ENCODE results near the gene WDR81. TPM values are rescaled to one million over a fixed set of nuclear protein-coding genes. Genes with fewer than 3 reads are reported as not detected.
A peak's percentile ranks its signal among the peaks of the same experiment; 100 is the strongest.
"Not testable (repeated sequence)": the region's sequence is repeated elsewhere in the genome, so short reads cannot be mapped to it uniquely, and the experiment has no call there.

Gene WDR81
- total RNA-seq, 4 donors from 2014 or later: 25.7 to 40.8 (median 32.1) TPM

DNA sequence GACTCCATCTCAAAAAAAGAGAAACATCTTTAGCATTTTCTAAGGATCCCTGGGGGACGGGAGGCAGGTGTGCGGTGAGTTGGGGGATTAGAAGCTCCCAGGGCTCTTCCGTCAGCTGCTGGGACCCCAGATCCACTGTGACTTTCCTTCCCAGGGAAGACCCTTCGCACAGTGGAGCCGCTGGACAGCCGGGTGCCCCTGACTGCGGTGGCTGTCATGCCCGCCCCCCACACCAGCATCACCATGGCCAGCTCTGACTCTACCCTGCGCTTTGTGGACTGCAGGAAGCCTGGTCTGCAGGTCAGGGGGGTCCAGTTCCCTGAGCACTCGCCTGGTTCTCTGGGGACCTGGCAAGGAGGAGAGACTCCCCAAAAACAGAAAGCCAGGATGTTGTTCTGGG lies 10.9 kb downstream of the WDR81 start:
- 95% methylated on average over 9 of the region's 10 CpGs for WGBS
- intact Hi-C loops (cut with DNase I): no loop called here
- Histone ChIP-seq H3K4me1 (peaks cover 27 to 33% (median 28%) of the 10 kb centered on the region in 4 donors), H3K36me3 (peaks cover 11 to 79% (median 70%) of the 10 kb centered on the region in 4 donors), H3K9me3 (no peaks in the 10 kb centered on the region), H3K27ac (replicated peaks in 1 of 4) (no peak overlapping the region), H3K27me3 (no peaks in the 10 kb centered on the region), H3K4me3 (no peak overlapping the region)
- TF ChIP-seq, protein P1, sequence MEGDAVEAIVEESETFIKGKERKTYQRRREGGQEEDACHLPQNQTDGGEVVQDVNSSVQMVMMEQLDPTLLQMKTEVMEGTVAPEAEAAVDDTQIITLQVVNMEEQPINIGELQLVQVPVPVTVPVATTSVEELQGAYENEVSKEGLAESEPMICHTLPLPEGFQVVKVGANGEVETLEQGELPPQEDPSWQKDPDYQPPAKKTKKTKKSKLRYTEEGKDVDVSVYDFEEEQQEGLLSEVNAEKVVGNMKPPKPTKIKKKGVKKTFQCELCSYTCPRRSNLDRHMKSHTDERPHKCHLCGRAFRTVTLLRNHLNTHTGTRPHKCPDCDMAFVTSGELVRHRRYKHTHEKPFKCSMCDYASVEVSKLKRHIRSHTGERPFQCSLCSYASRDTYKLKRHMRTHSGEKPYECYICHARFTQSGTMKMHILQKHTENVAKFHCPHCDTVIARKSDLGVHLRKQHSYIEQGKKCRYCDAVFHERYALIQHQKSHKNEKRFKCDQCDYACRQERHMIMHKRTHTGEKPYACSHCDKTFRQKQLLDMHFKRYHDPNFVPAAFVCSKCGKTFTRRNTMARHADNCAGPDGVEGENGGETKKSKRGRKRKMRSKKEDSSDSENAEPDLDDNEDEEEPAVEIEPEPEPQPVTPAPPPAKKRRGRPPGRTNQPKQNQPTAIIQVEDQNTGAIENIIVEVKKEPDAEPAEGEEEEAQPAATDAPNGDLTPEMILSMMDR (IDR thresholded peaks at IDR 0.05): no peak
- TF ChIP-seq POLR2A (IDR thresholded peaks at IDR 0.05; ENCODE audit: low read depth) (no peak), EP300 (IDR thresholded peaks at IDR 0.05) (no peak), POLR2AphosphoS5 (IDR thresholded peaks at IDR 0.05) (no peak)
- no peak for DNase-seq (ENCODE audit: extremely low spot score)

DNA sequence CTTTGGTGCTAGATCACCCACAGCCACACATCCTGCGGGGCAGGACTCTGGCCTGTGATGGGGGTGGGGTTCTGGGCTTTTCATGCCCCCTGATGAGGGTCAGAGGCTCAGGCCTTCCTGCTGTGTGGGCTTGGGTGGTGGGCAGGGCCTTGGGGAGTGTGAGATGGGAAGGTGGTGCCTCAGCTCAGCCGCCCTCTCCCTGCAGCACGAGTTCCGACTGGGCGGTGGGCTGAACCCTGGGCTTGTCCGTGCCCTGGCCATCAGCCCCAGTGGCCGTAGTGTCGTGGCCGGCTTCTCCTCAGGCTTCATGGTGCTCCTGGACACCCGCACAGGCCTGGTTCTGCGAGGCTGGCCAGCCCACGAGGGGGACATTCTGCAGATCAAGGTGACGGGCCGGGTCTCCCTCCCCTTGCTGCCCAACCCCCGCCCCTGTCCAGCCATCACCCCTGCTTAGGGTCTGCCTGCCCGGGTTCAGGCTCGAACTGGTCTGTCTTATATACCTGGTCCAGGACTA lies 11.4 kb downstream of the WDR81 start:
- H3K9me3 ChIP-seq: no peaks in the 10 kb centered on the region

DNA sequence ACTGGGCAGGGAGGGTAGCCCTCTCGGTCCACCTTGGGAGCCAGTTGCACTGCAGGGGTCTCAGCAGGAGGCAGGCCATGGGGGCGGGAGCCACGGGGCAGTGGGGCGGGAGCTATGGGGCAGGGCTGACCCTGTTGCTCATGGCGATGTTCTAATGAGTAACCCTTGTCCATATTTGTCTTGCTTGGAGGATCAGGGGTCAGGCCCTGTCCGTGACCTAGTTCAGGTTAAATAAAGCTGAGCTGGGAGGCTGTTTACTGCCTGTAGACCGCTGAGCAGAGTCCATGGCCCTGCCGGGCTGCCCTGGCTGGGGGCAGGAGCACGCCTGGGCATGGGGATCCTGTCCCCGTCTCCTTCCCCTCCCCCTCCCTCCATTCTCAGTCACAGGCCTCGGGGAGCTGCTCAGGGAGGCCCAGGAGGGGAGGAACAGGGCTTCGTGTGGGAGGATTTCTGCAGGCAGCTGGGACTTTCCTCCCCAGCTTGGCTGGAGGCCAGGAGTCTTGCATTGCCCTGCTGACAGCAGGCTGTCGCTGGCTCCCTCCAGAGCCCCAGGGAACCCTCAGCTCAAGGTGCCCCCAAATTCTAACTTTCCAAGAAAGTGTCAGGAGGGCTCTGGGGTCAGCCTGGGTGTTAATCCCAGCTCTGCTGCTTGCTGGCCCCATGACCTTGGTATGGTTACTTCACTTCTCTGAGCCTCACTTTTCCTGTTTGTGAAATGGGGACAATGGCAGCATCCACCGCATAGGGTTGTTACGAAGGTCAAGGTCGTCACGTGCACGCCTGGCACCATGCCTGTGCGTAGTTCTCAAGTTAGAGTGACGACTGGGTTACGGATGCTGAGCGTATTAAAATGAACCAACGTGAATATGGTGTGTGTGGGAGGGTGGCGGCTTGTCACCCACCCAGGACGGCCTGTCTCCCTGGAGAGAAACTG lies 12.1 kb downstream of the WDR81 start:
- Histone ChIP-seq H3K27me3 (no peaks in the 10 kb centered on the region), H3K36me3 (peaks cover 11 to 67% (median 59%) of the 10 kb centered on the region in 4 donors), H3K9me3 (no peaks in the 10 kb centered on the region), H3K4me1 (peaks cover 15 to 25% (median 20%) of the 10 kb centered on the region in 4 donors), H3K4me3 (no peak overlapping the region), H3K27ac (replicated peaks in 1 of 4) (peak overlapping the region in 3 of 4 donors; percentile 6 to 19 (median 7))
- intact Hi-C loops (cut with DNase I): no loop called here
- no peak for TF ChIP-seq POLR2A (IDR thresholded peaks at IDR 0.05; ENCODE audit: low read depth)
- TF ChIP-seq EP300 (IDR thresholded peaks at IDR 0.05): no peak
- TF ChIP-seq, protein P1 (IDR thresholded peaks at IDR 0.05): no peak
- no peak for TF ChIP-seq POLR2AphosphoS5 (IDR thresholded peaks at IDR 0.05)
- DNase-seq (ENCODE audit: extremely low spot score): no peak
- WGBS: 65% methylated on average over 18 of the region's 25 CpGs

More for the DNA sequence above, 11.4 kb downstream of the WDR81 start:
- H3K4me3 ChIP-seq: no peak overlapping the region
- intact Hi-C loops (cut with DNase I): no loop called here
- peaks cover 22 to 28% (median 24%) of the 10 kb centered on the region in 4 donors for H3K4me1 ChIP-seq
- peak overlapping the region in 1 of 4 donors; percentile 19 for H3K27ac ChIP-seq (replicated peaks in 1 of 4)
- TF ChIP-seq, protein P1 (IDR thresholded peaks at IDR 0.05): no peak
- TF ChIP-seq POLR2AphosphoS5 (IDR thresholded peaks at IDR 0.05): no peak
- TF ChIP-seq POLR2A (IDR thresholded peaks at IDR 0.05; ENCODE audit: low read depth): no peak
- TF ChIP-seq EP300 (IDR thresholded peaks at IDR 0.05): no peak
- no peak for DNase-seq (ENCODE audit: extremely low spot score)
- peaks cover 11 to 74% (median 65%) of the 10 kb centered on the region in 4 donors for H3K36me3 ChIP-seq
- no peaks in the 10 kb centered on the region for H3K27me3 ChIP-seq
- 83% methylated on average over 7 of the region's 17 CpGs for WGBS

DNA sequence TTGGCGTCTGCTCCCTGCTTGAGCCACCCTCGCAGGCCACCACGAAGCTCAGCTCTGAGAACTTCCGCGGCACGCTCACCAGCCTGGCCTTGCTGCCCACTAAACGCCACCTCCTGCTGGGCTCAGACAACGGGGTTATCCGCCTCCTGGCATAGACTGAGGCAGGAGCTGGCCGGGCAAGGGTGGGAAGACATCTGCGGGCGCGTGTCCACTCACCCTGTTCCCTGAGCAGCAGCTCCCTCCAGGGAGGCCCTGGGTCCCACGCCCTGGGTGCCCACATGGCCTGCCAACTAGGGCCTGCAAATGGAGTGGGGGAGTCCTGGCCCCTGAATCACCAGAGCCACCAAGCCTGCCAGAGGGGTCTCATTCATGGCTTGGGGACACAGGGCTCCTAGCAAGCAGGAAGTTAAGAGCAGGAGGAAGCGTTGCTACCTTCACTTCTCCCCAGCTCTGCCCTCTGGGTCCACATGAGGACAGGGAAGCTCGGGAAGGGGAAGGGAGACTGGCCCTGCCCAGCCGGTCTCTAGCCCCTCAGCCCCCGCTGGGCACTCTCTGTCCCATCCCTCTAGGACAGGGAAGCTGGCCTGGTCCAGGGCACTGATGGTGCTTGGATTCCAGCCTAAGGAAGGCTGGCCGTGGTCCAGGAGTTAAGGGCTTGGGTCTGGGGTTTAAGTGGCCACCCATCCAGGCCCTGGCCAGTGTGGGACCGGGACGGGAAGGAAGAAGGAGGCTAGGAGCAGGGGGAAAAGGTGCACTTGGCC lies 13.2 kb downstream of the WDR81 start:
- Histone ChIP-seq H3K4me3 (no peak overlapping the region), H3K36me3 (peaks cover 11 to 57% (median 51%) of the 10 kb centered on the region in 4 donors), H3K27ac (replicated peaks in 1 of 4) (no peak overlapping the region), H3K9me3 (no peaks in the 10 kb centered on the region), H3K4me1 (peaks cover 19 to 25% (median 20%) of the 10 kb centered on the region in 4 donors), H3K27me3 (no peaks in the 10 kb centered on the region)
- WGBS: 82% methylated on average over 8 of the region's 21 CpGs
- no peak for DNase-seq (ENCODE audit: extremely low spot score)
- TF ChIP-seq, protein P1 (IDR thresholded peaks at IDR 0.05): no peak
- no peak for TF ChIP-seq POLR2A (IDR thresholded peaks at IDR 0.05; ENCODE audit: low read depth)
- no peak for TF ChIP-seq POLR2AphosphoS5 (IDR thresholded peaks at IDR 0.05)
- no peak for TF ChIP-seq EP300 (IDR thresholded peaks at IDR 0.05)
- intact Hi-C loops (cut with DNase I): no loop called here

DNA sequence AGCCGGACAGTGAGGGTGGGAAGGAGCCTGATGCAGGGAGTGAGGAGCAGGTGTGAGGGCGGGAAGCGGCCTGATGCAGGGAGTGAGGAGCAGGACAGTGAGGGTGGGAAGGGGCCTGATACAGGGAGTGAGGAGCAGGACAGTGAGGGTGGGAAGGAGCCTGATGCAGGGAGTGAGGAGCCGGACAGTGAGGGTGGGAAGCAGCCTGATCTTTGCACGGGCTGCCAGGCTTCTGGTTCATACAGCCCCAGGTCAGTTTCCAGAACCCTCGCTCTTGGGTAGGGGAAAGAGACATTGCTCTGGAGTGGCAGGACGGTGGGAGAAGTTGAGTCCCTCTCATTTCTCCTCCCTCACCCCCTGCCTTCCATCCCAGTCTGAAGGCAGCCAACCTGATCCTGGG lies 17.4 kb downstream of the WDR81 start:
- DNase-seq (ENCODE audit: extremely low spot score); H3K4me3 ChIP-seq; intact Hi-C loops (cut with DNase I); H3K9me3 ChIP-seq; H3K27me3 ChIP-seq; H3K27ac ChIP-seq (replicated peaks in 1 of 4): not testable (repeated sequence)
- WGBS: 89% methylated on average over 7 of the region's 7 CpGs
- H3K4me1 ChIP-seq: peaks cover 8 to 13% (median 12%) of the 10 kb centered on the region in 4 donors
- H3K36me3 ChIP-seq: peaks cover 0 to 15% (median 14%) of the 10 kb centered on the region in 4 donors
